OCI-LY1 (cell line): ENCODE data around the gene MYO9A.

Source experiments
- CTCF ChIP-seq: fragments of 200-600 bp; sonication (generic), shearing (Covaris generic); IDR thresholded peaks from 2 replicates; pipeline ENCODE4 v1.5.1; 2017; ENCODE audit warnings: mild to moderate bottlenecking, antibody characterized with exemption, low read length, moderate library complexity, mixed read lengths
- EZH2 ChIP-seq: fragments of 200-600 bp; sonication (generic), shearing (Covaris generic); IDR thresholded peaks from 2 replicates; pipeline ENCODE4 v1.8.0; 2017; ENCODE audit warnings: borderline replicate concordance, mixed run types, mild to moderate bottlenecking, antibody characterized with exemption, low read length, moderate library complexity, mixed read lengths

- no peak for TF ChIP-seq EZH2
- no peak for TF ChIP-seq CTCF
Observed at GRCh38 chr15:71791975-71792374, 326.0 kb downstream of the MYO9A start.
